Stimulated activated CD4-positive, alpha-beta T cell treated with anti-CD3 and anti-CD28 coated beads, Interleukin-2, amount 100 ng/mL, for 24 hours (primary cell): ENCODE measurements around the gene ZNF385C.

Source experiments
- DNase-seq, 2 donors: peaks; one replicate each; pipeline ENCODE4 v3.0.0-alpha.2; 2020

The ZNF385C gene

DNA sequence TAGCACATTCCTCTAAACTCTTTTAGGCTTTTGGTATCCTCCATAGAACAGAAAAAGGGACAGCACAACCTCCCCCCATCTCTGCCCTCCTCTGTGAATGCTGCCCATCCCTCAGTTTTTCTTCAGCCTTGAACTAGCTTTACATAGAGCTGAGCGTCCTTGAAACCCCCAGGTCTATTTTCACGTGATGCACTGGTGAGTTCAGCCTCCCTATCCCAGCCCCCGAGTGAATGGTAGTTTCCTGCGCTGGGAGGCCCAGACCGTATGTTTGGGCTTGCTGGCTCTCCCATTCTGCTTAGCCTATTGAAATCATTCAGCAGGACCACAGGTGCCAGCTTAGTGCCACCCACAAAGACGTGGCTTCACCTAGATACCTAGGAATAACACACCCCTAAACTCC lies 22.5 kb downstream of the ZNF385C start:
- DNase-seq = no peak

DNA sequence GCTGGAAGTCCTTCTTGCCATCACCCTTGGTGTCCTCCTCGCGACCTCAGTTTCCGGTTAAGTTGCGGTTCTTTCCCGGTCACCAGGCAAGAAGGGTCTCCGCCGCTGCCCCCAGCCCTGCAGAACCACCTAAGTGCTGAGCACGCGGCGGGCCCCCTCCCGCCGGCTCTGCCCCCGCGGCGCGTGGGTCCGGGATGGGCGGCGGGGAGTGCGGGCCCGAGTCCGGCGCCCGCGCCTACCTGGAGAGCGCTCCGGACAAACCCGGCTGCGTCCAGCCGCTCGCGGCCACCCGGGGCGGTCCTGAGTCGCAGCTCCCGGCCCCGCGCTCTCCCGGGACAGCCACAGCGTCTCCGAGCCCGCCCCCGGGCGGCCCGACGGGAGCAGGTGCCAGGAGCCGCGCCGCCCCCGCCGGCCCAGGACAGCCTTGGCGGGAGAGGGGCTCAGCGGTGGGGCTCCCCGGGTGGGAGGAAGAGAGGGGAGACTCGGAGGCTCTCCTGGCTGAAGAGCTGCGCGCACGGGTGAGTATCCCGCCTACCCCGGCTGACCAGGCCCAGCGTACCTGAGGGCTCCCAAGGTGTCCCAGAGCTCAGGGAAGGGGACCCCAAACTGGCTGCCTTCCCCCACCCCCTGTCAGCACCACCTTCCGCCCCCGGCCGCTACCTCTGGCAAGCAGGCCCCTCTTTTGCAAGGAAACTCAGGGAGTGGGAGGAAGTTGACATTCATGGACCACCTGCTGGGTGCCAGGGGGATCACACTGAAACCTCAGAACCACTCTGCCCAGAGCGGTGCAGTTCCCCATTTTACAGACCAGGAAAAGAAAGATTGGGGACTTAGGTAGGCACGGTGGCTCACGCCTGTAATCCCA lies 25.7 kb downstream of the ZNF385C start:
- no peak for DNase-seq

DNA sequence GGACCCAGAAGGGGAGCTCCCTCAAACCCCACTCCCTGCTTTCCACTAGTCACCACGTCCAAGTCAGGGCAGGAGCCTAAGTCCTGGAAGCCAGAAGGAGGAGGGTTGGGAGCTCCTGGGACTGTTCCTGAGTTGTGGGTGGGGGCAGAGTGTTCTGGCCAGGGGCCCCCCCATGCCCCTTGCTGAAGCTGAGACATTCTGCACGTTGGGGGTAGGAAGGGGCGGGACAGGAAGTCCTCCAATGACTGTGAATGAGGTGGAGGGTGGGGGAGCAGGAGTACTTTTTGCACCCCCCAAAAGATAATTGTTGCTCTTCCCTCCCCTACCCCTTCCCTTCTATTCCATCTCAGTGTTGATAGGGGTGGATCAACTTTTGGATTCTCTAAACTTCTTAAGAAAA lies 26.5 kb downstream of the ZNF385C start:
- peak in 1 of 2 donors; percentile 13 for DNase-seq

DNA sequence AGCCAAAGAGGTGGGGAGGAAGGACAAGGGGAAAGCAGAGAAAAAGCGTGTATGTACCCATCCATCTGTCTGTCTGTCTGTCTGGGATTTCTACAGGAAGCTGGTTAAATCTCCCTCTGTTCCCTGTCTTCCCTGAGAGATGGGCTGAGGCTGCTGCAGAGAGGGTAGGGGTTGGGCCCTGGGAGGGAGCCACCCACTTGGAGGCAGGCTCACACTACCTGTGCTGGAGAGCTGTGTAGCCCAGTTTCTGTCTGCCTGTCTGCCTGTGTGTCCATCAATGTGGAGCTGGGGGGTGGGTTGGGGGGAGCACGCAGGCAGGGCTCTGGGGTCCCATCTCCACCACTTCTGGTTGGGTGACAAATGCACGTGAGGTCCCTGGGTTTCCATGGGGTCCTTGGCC lies 29.3 kb downstream of the ZNF385C start:
- DNase-seq = no peak

DNA sequence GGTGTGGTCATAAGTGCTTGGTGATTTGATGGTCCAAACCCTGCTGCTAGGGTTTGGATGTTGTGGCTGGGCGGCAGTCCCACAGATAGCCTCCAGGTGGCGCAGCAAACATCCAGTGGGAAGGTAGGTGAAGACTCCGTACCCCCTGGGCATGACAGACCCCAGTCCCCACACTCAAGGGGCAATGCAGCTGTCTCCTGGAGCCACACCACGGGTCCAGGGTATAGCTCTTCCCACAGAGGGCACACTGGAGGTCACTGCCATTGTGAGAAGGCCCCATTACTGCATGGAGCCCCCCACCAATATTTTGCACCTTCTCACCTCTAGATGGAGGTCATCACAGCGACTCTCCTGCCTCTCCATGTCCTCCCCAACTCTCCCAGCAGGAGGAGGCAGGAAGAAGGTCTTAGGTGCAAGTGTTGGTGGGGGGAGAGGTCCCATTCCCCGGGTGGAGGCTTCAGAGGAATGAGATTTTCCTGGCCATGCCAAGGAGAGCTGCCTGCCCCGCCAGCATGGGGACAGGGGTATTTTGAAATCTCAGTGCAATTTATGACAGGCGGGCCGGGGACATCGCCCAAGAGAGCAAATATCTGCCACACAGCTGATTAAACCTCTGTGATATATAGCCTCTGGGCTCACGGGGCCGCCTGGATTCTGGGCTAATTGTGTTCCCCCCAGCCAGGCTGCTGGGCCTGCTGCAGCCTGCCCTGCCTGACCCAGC lies 30.7 kb downstream of the ZNF385C start:
- DNase-seq = peak; percentile 82 to 85

DNA sequence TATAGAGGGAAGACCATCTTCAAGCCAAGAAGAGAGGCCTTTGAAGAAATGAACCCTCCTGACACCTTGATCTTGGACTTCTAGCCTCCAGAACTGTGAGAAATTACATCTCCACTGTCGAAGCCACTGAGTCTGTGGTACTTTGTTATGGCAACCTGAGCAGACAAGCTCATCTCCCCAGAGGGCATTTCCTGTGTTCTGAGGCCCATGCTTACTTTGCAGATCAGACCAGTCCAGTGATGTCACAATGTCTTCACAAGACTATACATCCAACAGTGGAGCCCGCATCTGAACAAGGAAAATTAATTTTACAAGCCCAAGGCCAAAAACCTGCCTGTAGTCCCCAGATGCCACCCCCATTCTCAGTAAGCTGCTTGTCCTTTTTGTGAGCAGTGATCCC lies 33.1 kb downstream of the ZNF385C start:
- DNase-seq = no peak

DNA sequence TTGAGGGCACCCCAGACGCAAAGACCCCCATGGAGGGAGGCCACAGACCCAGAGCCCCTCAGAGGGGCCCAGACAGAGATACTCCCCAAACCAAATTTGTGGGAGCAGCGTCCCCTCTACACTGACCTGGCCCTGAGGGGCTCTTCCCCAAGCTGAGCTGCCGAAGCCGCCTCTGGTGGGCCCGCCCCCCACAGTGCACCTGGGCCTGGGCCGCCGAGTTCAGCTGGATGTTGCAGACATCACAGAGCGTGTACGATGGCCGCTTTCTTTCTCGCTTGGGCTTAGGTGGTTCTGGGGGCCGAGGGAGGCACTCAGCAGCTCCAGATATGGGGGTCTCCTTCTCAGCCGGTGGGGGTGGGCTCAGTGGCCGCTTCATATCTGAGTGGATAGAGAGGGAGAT lies 35.6 kb downstream of the ZNF385C start:
- no peak for DNase-seq

DNA sequence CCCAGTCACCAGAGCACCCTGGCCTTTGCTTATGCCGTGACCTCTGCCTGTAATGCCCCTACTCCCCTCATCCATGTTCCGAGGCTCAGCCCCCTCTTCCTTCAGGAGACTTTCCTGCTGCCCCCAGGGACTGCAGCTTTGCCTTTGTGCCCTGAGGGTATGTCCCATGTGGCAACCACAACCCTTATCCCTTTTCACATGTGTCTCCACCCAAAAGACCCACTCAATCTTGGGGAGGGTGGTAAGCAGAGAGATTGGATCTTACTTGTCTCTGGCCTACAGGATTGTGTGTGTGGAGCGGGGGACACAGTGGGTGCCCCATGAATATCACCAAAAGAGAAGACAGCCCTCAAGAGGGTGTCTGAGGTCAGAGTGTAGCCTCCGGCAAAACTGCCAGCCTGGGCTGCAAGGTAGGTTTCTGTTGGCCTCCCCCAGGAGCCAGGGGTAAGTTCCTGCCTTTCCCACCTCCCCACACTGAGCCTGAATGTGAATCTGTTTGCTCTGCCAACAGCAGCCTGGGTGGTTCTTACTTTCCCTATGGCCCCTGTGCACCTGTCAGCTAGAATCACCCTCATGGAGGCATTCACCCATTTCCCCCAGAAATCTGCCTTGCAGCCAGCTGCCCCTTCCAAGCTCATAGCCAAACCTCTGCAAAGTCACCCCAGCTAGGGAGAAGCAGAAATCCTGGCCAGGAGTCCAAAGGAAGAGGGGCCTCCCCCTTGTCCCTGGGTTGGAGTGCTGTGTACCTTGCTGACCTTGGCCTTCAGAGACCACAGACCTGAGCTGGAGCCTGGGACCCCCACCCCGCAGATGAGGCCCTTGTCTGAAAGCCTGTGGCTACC lies 36.4 kb downstream of the ZNF385C start:
- no peak for DNase-seq

DNA sequence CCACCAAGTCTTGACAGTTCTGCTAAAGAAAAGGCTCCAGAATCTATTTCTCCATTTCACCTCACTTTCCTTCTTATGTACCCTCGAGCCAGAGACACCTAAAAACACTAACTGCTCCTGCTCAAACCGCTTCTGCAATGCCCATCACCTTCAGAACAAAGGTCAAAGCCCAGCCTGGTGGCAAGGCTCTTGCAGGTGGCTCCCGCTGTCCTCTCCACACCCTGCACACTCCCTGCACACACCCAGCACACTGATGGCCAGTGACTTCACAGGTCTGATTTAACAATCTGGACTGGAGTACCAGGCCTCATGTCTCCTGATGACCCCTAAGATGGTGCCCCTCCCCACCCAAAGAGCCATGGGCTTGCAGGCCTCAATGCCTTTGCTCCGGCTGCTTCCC lies 38.0 kb downstream of the ZNF385C start:
- DNase-seq = no peak

DNA sequence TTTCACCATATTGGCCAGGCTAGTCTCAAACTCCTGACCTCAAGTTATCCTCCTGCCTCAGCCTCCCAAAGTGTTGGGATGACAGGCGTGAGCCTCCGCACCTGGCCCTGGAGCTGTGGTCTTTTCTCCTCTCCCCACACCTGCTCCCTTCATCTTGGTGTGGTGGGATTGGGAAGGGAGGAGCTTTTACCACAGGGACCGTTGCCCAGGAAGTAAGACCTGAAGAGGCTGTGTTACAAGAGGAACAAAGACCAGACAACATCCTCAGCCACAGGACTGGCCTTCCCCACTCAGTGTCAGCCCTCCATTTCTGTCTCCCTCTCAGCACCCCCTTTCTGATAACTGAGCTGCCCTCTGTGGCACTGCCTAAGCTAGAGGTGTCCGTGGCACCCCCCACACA lies 38.5 kb downstream of the ZNF385C start:
- no peak for DNase-seq

DNA sequence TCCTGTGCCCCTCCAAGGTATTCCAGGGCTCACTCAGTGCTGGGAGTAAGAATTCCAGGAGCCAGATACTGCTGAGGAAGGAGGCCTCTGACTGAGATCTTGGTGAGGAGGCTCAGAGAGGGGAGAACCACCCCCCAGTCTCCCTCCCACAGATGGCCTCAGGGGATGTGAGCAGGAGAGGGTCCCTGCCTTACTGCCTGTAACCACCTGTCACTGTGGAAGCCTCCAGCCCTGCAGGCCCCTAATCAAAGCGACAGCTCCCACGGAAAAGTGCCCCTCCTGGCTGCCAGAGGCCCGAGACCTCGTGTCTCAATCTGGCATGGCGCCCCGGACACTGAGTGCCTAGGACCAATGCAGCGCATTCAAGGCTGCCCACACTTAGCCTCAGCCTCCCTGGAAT lies 40.2 kb downstream of the ZNF385C start:
- DNase-seq = no peak

DNA sequence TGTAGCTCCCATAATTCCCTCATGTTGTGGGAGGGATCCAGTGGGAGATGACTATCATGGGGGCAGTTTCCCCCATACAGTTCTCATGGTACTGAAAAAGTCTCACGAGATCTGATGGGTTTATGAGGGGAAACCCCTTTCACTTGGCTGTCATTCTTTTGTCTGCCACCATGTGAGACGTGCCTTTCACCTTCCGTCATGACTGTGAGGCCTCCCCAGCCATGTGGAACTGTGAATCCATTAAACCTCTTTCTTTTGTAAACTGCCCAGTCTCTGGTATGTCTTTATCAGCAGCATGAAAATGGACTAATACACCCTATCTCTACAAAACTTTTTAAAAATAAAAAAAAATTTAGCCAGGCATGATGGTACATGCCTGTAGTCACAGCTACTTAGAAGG lies 41.6 kb downstream of the ZNF385C start:
- DNase-seq = no peak

DNA sequence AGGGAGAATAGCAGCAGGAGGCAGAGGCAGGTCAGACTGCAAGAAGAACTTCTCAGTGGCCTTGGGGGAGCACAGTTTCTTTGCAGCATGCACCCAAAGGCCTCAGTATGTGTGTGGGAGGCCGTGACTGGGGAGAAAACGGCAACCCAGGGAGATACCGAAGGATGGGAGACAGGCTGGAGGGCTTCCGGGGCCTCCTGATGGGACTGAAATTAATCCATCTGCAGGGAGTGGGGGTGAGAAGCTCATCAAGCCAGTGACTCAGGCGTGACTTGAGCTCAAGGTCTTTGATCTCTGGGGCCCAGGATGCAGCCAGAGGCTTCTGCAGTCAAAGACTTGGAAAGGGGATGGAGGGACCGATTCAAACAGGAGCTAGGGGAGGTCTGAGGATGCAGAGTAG lies 42.8 kb downstream of the ZNF385C start:
- DNase-seq = no peak

DNA sequence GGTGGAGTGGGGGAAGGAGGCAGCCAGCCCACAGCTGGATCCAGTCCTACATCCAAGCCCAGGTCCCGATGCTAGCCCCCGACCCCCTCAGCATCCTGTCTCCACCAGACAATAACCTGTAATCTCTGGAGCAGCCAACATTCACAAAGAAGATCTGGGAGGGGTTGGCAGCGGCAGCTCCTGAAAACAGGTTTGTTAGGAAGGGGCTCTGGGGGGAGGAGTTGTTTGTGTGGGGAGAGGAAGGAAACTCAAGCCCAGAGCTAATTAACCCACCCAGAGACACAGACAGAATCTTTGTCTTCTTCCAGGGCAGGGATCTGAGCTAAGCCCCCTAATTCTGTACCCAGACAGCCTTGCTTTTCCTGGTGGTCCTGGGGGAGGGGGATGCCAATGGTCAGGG lies 43.2 kb downstream of the ZNF385C start:
- no peak for DNase-seq

DNA sequence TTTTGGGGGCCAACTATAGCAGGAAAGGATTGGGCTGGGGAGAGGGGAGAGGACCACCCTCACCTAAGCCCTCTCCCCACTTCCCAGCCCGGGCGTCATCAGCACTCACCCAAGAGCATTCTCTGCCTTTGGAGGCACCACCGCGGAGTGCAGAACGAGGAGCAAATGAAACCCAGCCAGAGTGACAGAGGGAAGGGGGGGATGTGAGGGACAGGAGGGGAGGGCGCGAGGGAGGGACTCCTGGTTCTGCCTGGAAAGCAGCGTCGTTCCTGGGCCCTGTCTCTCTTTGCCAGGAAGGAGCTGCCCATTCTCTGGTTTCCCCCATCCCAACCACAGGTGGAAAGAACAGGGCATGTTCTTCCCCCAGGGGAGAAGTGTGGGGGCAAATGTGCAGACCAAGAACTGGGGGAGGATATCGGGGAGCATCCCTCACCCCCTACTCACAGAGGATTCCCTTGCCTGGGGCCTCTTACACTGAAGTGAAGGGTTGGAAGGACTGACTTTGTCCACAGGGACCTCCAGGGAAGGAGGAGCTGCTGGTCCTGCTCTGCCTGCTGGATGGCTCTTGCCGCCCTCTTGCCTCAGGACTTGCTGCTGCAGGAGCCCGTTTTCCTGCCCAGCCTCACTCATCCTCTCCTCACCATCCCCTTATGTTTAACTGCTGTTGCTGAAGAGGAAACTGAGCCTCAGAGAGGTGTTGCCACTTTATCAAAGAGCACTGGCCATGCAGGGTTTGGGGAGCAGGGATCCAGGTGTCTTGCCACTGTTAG lies 44.4 kb downstream of the ZNF385C start:
- no peak for DNase-seq

DNA sequence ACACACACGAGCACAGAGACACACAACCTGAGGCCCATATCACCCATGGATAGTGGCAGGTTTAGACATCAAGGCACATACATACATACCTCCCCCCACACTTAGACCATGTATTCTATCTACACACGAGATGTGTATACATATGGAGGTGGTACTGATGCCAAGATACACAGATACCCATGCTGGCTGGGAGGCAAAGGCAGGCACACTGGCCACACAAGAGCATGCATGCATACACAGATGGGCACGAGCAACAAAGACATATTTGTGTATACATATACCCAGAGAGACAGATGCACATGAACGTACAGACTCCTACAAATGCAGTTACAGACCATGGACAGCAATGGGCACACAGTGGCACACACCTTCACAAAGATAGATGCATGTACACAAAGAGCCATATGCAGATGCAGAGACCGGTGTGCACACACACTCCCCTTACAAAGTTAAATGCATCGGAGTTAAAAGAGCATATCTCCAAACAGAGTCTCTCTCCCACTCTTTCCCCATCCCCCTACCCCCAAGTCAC lies 45.9 kb downstream of the ZNF385C start:
- DNase-seq = no peak

DNA sequence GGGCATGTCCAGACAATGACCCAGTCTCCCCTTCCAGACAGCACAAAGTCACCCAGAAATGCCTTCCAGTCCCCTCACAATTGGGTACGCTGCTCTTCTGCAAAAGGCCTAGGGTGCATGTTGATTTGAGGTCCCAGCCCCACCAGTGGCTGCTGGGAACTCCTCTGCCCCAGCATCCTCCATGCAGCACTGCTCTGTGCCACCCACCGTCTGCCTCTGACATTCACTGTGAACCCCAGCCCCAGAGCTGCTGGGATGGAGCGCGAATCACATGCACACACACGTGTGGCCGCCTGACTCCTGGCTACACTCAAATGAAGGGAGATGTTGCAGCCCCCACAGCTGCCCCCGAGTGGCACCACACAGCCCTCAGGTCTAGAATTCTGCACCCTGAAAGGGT lies 46.6 kb downstream of the ZNF385C start:
- DNase-seq = no peak

DNA sequence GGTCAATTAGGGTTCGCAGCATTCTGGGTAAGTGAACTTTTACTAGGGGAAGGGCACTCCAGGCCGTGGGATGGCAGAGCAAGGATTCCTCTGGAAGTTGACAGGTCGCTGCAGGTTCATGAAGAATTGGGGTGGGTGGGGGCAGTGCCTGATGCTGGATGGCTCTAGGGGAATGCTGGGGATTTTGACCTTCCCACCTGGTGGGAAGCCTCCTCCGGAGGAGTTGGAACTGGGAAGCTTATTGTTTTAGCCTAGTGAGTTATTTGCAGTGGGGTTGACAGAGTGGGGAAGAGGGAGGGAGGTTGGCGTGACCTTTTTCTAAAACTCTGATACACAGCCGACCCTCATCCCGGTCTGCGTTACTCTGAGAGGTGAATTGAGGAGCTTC lies 47.3 kb downstream of the ZNF385C start:
- no peak for DNase-seq

DNA sequence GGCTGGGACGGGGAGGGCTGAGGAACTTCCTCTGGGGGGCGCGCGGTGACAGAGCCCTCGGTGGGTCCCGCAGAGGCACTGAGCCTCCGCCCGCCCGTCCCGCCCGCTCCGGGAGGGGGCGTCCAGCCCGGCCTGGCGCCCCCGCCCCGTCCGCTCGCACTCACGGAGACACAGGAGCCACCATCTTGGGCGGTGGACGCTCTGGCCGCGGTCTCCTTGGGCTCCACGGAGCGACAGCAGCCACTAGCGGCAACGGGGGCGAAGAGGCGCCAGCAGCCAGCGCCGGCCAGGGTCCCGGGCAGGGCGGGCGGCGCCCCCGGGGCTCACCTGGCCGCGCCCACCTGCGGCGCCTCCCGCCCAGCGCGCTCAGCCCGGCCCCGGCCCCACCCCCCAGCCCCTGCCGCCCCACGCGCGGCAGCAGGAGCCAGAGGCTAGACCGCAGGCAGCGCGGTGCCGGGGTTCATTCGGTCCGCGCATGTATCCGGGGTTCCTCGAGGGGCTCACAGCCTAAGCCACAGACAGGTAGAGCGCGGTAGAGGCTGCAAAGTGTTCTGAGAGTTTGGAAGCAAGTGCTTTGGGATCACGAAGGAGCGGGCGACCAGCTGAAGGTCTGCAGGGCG lies 47.8 kb downstream of the ZNF385C start, which contains the start of gene C17orf113:
Gene C17orf113 (minus strand): TSS at position 209 of the 620 bp plus-strand sequence. CDS start 7,225 bp downstream, outside the sequence.
- peak; percentile 43 to 53 for DNase-seq

DNA sequence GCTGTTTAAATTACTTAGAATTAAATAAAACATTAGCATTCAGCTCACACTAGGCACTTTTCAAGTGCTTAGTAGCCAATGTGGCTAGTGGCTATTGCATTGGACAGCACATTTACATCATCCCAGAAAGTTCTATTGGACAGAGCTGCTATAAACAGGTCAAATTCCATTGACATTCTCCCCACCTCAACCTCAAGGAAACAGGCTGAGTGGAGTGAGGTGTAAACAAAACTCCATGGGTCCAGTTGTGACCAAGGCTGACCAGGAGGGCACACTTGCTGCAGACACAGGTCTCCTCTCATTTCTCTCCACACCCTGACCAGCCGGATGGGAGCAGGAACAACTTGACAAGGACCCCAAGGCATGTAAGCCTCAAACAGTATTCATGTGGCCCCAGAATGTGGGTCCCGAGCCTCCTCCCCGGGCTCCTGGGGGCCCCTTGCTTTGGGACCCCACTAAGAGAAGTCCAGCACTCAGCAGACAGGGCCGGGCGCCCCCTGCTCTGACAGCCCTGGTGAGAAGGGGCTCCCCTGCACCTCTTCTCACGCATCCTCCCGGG lies 48.4 kb downstream of the ZNF385C start:
- no peak for DNase-seq

DNA sequence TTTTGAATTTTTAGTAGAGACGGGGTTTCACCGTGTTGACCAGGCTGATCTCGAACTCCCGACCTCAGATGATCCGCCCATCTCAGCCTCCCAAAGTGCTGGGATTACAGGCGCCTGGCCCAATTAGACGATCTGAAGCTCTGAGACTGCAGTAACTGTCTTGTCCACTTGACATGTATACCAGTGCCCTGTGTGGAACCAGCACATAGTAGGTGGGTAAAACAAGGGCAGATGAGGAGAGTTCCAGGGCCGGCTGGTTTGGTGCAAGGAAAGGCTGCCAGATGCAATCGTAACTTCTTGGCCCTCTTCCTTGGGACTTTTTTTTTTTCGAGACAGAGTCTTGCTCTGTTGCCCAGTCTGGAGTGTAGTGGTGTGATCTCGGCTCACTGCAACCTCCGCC lies 50.9 kb downstream of the ZNF385C start:
- no peak for DNase-seq
